IMR-90 (cell line): Measurements from ENCODE around the gene UCP3. TPM values are rescaled to one million over a fixed set of nuclear protein-coding genes. Genes with fewer than 3 reads are reported as not detected.

Source experiments
- ATAC-seq: fragments of 200-7000 bp; cut with Tn5 transposase; 2 replicates; pipeline ENCODE4 v1.9.1; 2020; ENCODE audit warnings: low read depth, mild to moderate bottlenecking, moderate library complexity
- BruUV-seq: library from RNA; stranded (reverse); fragments of 400-500 nt; replicated peaks from 2 replicates; lab custom pipeline; 2021; lab: Mats Ljungman, UMichigan
- CTCF ChIA-PET: fragments of 300-600 bp; formaldehyde crosslinking; extraction: SDS; loops from one replicate; lab custom pipeline; 2021; ENCODE audit warnings: antibody characterized with exemption; lab: Yijun Ruan, JAX
- POLR2A ChIA-PET: fragments of 300-600 bp; sonication (Branson Sonifier 250); formaldehyde crosslinking; loops from one replicate; lab custom pipeline; 2022; ENCODE audit warnings: antibody characterized with exemption; ENCODE audit not compliant: unreplicated experiment; lab: Charles Lee
- DNase-seq: peaks from one replicate; pipeline ENCODE4 v3.0.0; 2013
- H2AFZ ChIP-seq: replicated peaks from 2 replicates; pipeline ENCODE3; 2013; ENCODE audit warnings: low read length, mild to moderate bottlenecking; ENCODE audit not compliant: poor library complexity
- H2AK5ac ChIP-seq: 2 replicates; pipeline ENCODE4 v1.6.1; 2013; ENCODE audit warnings: low read depth, low read length, inconsistent platforms
- H2AK9ac ChIP-seq: replicated peaks from 2 replicates; pipeline ENCODE3; 2013; ENCODE audit warnings: mild to moderate bottlenecking, low read depth, low read length, moderate library complexity; ENCODE audit not compliant: poor library complexity
- H2BK120ac ChIP-seq: 2 replicates; pipeline ENCODE4 v1.6.1; 2013; ENCODE audit warnings: low read depth, low read length, inconsistent platforms
- H2BK15ac ChIP-seq: 3 replicates; pipeline ENCODE4 v1.6.1; 2013; ENCODE audit warnings: low read depth, low read length, inconsistent platforms
- H2BK20ac ChIP-seq: 2 replicates; pipeline ENCODE4 v1.6.1; 2013; ENCODE audit warnings: low read depth, mild to moderate bottlenecking, inconsistent platforms, low read length, moderate library complexity
- H2BK5ac ChIP-seq: 2 replicates; pipeline ENCODE4 v1.6.1; 2013; ENCODE audit warnings: mild to moderate bottlenecking, low read depth, low read length, inconsistent platforms; ENCODE audit not compliant: poor library complexity, severe bottlenecking
- H3K14ac ChIP-seq: replicated peaks from 2 replicates; pipeline ENCODE4 v1.6.1; 2013; ENCODE audit warnings: low read depth, low read length, inconsistent platforms
- H3K18ac ChIP-seq: 2 replicates; pipeline ENCODE4 v1.6.1; 2013; ENCODE audit warnings: low read depth, low read length, control low read depth
- H3K23ac ChIP-seq: 2 replicates; pipeline ENCODE4 v1.6.1; 2013; ENCODE audit warnings: low read depth, low read length, inconsistent platforms
- H3K27ac ChIP-seq: 2 replicates; pipeline ENCODE4 v1.5.1; 2013; ENCODE audit warnings: mild to moderate bottlenecking, control low read depth, low read length; ENCODE audit not compliant: insufficient read depth
- H3K27me3 ChIP-seq: 2 replicates; pipeline ENCODE4 v1.6.1; 2013; ENCODE audit warnings: low read length; ENCODE audit not compliant: control insufficient read depth, insufficient read depth
- H3K36me3 ChIP-seq: 2 replicates; pipeline ENCODE4 v1.6.1; 2013; ENCODE audit warnings: low read length, mixed read lengths; ENCODE audit not compliant: control insufficient read depth, insufficient read depth
- H3K4ac ChIP-seq: 2 replicates; pipeline ENCODE4 v1.6.1; 2013; ENCODE audit warnings: low read depth, low read length, inconsistent platforms
- H3K4me1 ChIP-seq: 2 replicates; pipeline ENCODE4 v1.6.1; 2013; ENCODE audit warnings: low read length, mixed read lengths; ENCODE audit not compliant: control insufficient read depth, insufficient read depth
- H3K4me2 ChIP-seq: 2 replicates; pipeline ENCODE4 v1.6.1; 2013; ENCODE audit warnings: low read depth, mild to moderate bottlenecking, control low read depth, low read length, moderate library complexity
- H3K4me3 ChIP-seq: 2 replicates; pipeline ENCODE4 v1.5.1; 2013; ENCODE audit warnings: low read depth, mild to moderate bottlenecking, control low read depth, low read length, moderate library complexity; ENCODE audit not compliant: insufficient read depth
- H3K56ac ChIP-seq: 2 replicates; pipeline ENCODE4 v1.6.1; 2013; ENCODE audit warnings: low read length, inconsistent platforms; ENCODE audit not compliant: insufficient read depth; ENCODE audit errors: extremely low read depth
- H3K79me1 ChIP-seq, 2 experiments: 2 replicates each; pipeline ENCODE4 v1.6.1; 2013; ENCODE audit warnings: low read length in 2 of 2, inconsistent platforms in 1 of 2, low read depth in 1 of 2
- H3K9ac ChIP-seq: 2 replicates; pipeline ENCODE4 v1.6.1; 2013; ENCODE audit warnings: low read depth, low read length, control low read depth
- H3K9me1 ChIP-seq: 2 replicates; pipeline ENCODE4 v1.6.1; 2013; ENCODE audit warnings: low read length, inconsistent platforms; ENCODE audit not compliant: insufficient read depth
- H3K9me3 ChIP-seq: 2 replicates; pipeline ENCODE4 v1.6.1; 2013; ENCODE audit warnings: low read length; ENCODE audit not compliant: control insufficient read depth, insufficient read depth
- H4K20me1 ChIP-seq: 2 replicates; pipeline ENCODE4 v1.6.1; 2013; ENCODE audit warnings: low read length, inconsistent platforms; ENCODE audit not compliant: insufficient read depth
- H4K5ac ChIP-seq: 2 replicates; pipeline ENCODE4 v1.6.1; 2013; ENCODE audit warnings: mild to moderate bottlenecking, low read depth, low read length, control low read depth
- H4K8ac ChIP-seq, 2 experiments: 2 replicates each; pipeline ENCODE4 v1.6.1; 2013; ENCODE audit warnings: low read depth in 2 of 2, low read length in 2 of 2, control low read depth in 1 of 2, inconsistent platforms in 1 of 2
- H4K91ac ChIP-seq: 2 replicates; pipeline ENCODE4 v1.6.1; 2013; ENCODE audit warnings: low read depth, low read length, inconsistent platforms; ENCODE audit not compliant: insufficient read depth
- CEBPB ChIP-seq: IDR thresholded peaks from 2 replicates; pipeline ENCODE4 v1.6.1; 2012; ENCODE audit warnings: low read depth, low read length, improper control_type of control experiment
- CHD1 ChIP-seq: IDR thresholded peaks from 2 replicates; pipeline ENCODE4 v1.6.1; 2012; ENCODE audit warnings: low read depth, low read length, improper control_type of control experiment
- CTCF ChIP-seq: conservative IDR thresholded peaks from 2 replicates; pipeline ENCODE4 v1.5.1; 2012; ENCODE audit warnings: mild to moderate bottlenecking, low read depth, low read length, improper control_type of control experiment
- ELK1 ChIP-seq: fragments of 150-350 bp; IDR thresholded peaks from 2 replicates; pipeline ENCODE4 v1.6.1; 2016; ENCODE audit warnings: low read depth, mild to moderate bottlenecking, low read length, moderate library complexity, borderline replicate concordance
- FOS ChIP-seq: fragments of 150-350 bp; IDR thresholded peaks from 2 replicates; pipeline ENCODE4 v1.6.1; 2016; ENCODE audit warnings: low read depth, low read length
- MAZ ChIP-seq: IDR thresholded peaks from 2 replicates; pipeline ENCODE4 v1.6.1; 2012; ENCODE audit warnings: low read depth, mild to moderate bottlenecking, low read length, improper control_type of control experiment, moderate library complexity, borderline replicate concordance
- MXI1 ChIP-seq: IDR thresholded peaks from 2 replicates; pipeline ENCODE4 v1.6.1; 2012; ENCODE audit warnings: low read depth, mild to moderate bottlenecking, low read length, moderate library complexity, borderline replicate concordance
- NFE2L2 ChIP-seq: fragments of 150-350 bp; IDR thresholded peaks from 2 replicates; pipeline ENCODE4 v1.6.1; 2016; ENCODE audit warnings: low read depth, mild to moderate bottlenecking, low read length
- POLR2A ChIP-seq: IDR thresholded peaks from 2 replicates; pipeline ENCODE4 v1.6.1; 2012; ENCODE audit warnings: mild to moderate bottlenecking, low read depth, low read length
- RCOR1 ChIP-seq: IDR thresholded peaks from 2 replicates; pipeline ENCODE4 v1.6.1; 2012; ENCODE audit warnings: mild to moderate bottlenecking, low read length, improper control_type of control experiment; ENCODE audit not compliant: insufficient replicate concordance
- RFX5 ChIP-seq: IDR thresholded peaks from 2 replicates; pipeline ENCODE4 v1.8.0; 2012; ENCODE audit warnings: low read depth, mild to moderate bottlenecking, low read length, moderate library complexity
- SMC3 ChIP-seq: fragments of 150-350 bp; IDR thresholded peaks from 2 replicates; pipeline ENCODE4 v1.6.1; 2016; ENCODE audit warnings: low read depth, mild to moderate bottlenecking, antibody characterized with exemption, low read length, moderate library complexity
- USF2 ChIP-seq: fragments of 150-350 bp; IDR thresholded peaks from 2 replicates; pipeline ENCODE4 v1.6.1; 2017; ENCODE audit warnings: mild to moderate bottlenecking, antibody characterized with exemption, low read length, low read depth
- WGBS, 2 experiments: methylation state at CpG; one replicate each; pipeline versions ENCODE4 v1.1.5 to v1.1.7; 2013; ENCODE audit warnings: missing lambda C conversion rate in 2 of 2; ENCODE audit not compliant: insufficient read length in 1 of 2; ENCODE audit errors: extremely low coverage in 2 of 2; 5-methylcytosine and 5-hydroxymethylcytosine counted together
- dilution Hi-C: fragments of 300-500 bp; cut with HindIII; formaldehyde crosslinking; loops from one replicate; pipeline ENCODE4 v1.14.3; 2018; ENCODE audit warnings: low sequenced_read_pairs; ENCODE audit not compliant: unreplicated experiment
- in situ Hi-C: fragments of 300-500 bp; cut with MboI; formaldehyde crosslinking; loops from 3 replicates; pipeline ENCODE4 v1.14.3; 2019; ENCODE audit warnings: low sequenced_read_pairs, inconsistent platforms, mixed read lengths
- intact Hi-C: fragments of 100-400 bp; cut with micrococcal nuclease; formaldehyde crosslinking; loops from 2 replicates; pipeline ENCODE4 v1.10.0; 2022
- polyA plus RNA-seq, 3 experiments: library from polyadenylated mRNA; depleted of rRNA; stranded (reverse); fragments of >200 nt; gene quantifications; 2 replicates each; pipeline ENCODE4 v1.2.3, GENCODE V29; 2012; ENCODE audit warnings: low replicate concordance in 1 of 3
- total RNA-seq: library from RNA; depleted of rRNA; stranded (reverse); fragments of >200 nt; gene quantifications from 2 replicates; pipeline ENCODE4 v1.2.3, GENCODE V29; 2012

Gene UCP3
- total and polyA plus RNA-seq, 2 of the 4 experiments (the other 2 are of a cell fraction): under 0.01 to 0.80 TPM

- CTCF ChIA-PET: interaction anchor here (0.6 kb wide), 1 partner anchor 65 kb away, joined by 3 read pairs; no protein-coding TSS in a partner anchor
Measured at GRCh38 chr11:74006743-74007304, 2.1 kb downstream of the UCP3 start.

More at GRCh38 chr11:74006743-74007304, 2.1 kb downstream of the UCP3 start:
- no peak overlapping the region for H2BK15ac ChIP-seq
- peaks cover 3% of the 10 kb centered on the region for H3K36me3 ChIP-seq
- POLR2A ChIA-PET: no interaction called here
- no peak overlapping the region for H3K23ac ChIP-seq
- H3K4ac ChIP-seq: no peak overlapping the region
- H3K9ac ChIP-seq: no peak overlapping the region
- H3K18ac ChIP-seq: no peak overlapping the region
- no peak overlapping the region for H3K27ac ChIP-seq
- dilution Hi-C loops: no loop called here
- no peak overlapping the region for H3K4me3 ChIP-seq
- no peak overlapping the region for H4K91ac ChIP-seq
- BruUV-seq: no TSS peak
- H3K56ac ChIP-seq: no peak overlapping the region
- no peak overlapping the region for H2BK120ac ChIP-seq
- no peak overlapping the region for H3K4me2 ChIP-seq
- H2AK5ac ChIP-seq: no peak overlapping the region
- H3K9me1 ChIP-seq: 0 out of 2 replicates have a peak, but pooled peaks cover 5% of the 10 kb centered on the region
- in situ Hi-C loops: no loop called here
- TF ChIP-seq CTCF (no peak), MAZ (no peak), NFE2L2 (no peak), ELK1 (no peak), CEBPB (no peak), CHD1 (no peak), FOS (no peak), RFX5 (no peak), POLR2A (no peak), MXI1 (no peak), USF2 (no peak), RCOR1 (no peak), SMC3 (no peak)
- no peak for DNase-seq
- no peak overlapping the region for H3K14ac ChIP-seq
- no peak overlapping the region for H2BK5ac ChIP-seq
- no peak overlapping the region for H4K5ac ChIP-seq
- H2BK20ac ChIP-seq: no peak overlapping the region
- WGBS, 2 experiments: 100% methylated on average over 1 of the region's 7 CpGs; no CpG with 5 or more reads in 1 of the 2 experiments
- H4K8ac ChIP-seq: no peak overlapping the region
- intact Hi-C loops: no loop called here
- H2AK9ac ChIP-seq: no peak overlapping the region
- no peaks in the 10 kb centered on the region for H3K9me3 ChIP-seq
- H4K20me1 ChIP-seq: no peaks in the 10 kb centered on the region; the same call in 1 of the 2 replicates
- no peak overlapping the region for H2AFZ ChIP-seq
- no peaks in the 10 kb centered on the region for H3K79me1 ChIP-seq
- H3K27me3 ChIP-seq: no peaks in the 10 kb centered on the region
- ATAC-seq: no peak
- H3K4me1 ChIP-seq: no peaks in the 10 kb centered on the region; the same call in 1 of the 2 replicates
